Hematopoietic multipotent progenitor cell (in vitro differentiated cells): ENCODE results near the gene SMAD7. TPM values are rescaled to one million over a fixed set of nuclear protein-coding genes. Genes with fewer than 3 reads are reported as not detected.

Source experiments
- DNase-seq, 3 donors: peaks; one replicate each; pipeline ENCODE4 v3.0.0-alpha.2; 2011 to 2015; ENCODE audit warnings: low read depth in 2 of 3, low spot score in 2 of 3
- total RNA-seq: library from RNA; depleted of rRNA; stranded (reverse); fragments of >200 nt; gene quantifications from one replicate; pipeline ENCODE4 v1.2.3, GENCODE V29; 2012

Gene SMAD7
- total RNA-seq, 1 donor: 8.3 TPM

- DNase-seq: peak in 2 of 3 donors; percentile 82 to 86
Measured at GRCh38 chr18:48902023-48902855, 48.5 kb downstream of the SMAD7 start.

GRCh38 chr18:48901145-48902022 lies 49.4 kb downstream of the SMAD7 start:
- DNase-seq: no peak

- DNase-seq: no peak
Measured at GRCh38 chr18:48900469-48900868, 50.3 kb downstream of the SMAD7 start.

DNA sequence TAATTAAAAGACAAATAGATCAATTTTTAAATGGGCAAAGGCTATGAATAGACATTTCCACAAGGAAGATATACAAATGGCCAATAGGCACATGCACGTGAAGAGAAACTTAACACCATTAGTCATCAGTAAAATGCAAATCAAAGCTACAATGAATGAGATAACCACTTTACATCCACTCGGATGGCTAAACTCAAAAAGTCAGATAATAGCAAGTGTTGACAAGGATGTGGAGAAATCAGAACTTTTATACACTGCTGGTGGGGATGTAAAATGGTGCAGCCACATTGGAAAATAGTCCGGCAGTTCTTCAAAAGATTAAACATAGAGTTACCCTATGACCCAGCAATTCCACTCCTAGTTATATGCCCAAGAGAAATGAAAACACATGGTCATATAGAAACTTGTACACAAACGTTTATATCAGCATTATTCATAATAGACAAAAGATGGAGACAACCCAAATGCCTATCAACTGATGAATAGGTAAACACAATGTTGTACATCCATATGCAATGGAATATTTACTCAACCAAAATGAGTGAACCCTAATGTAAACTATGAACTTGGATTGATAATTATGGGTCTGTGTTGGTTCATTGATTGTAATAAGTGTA lies 51.1 kb downstream of the SMAD7 start:
- no peak for DNase-seq

- no peak for DNase-seq
Measured at GRCh38 chr18:48898521-48898920, 52.2 kb downstream of the SMAD7 start.

DNA sequence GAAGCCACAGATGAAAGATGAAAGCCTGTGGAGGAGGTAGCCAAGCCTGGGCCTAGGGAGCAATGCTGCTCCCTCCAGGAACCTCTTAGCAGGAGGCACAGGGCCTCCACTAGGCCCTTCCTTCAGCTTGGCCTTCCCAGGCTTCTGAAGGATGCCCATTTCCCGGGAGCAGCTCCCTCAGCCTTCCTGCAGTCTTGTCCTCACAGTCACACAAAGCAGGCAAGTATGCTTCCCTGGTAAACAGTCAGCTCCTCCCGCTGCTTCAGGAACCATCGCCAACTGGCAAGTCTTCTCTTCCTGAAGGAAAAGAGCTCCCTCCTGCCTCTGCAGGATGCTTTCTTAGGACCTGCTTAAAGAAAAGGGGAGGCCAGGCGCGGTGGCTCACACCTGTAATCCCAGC lies 53.2 kb downstream of the SMAD7 start:
- DNase-seq: no peak

DNA sequence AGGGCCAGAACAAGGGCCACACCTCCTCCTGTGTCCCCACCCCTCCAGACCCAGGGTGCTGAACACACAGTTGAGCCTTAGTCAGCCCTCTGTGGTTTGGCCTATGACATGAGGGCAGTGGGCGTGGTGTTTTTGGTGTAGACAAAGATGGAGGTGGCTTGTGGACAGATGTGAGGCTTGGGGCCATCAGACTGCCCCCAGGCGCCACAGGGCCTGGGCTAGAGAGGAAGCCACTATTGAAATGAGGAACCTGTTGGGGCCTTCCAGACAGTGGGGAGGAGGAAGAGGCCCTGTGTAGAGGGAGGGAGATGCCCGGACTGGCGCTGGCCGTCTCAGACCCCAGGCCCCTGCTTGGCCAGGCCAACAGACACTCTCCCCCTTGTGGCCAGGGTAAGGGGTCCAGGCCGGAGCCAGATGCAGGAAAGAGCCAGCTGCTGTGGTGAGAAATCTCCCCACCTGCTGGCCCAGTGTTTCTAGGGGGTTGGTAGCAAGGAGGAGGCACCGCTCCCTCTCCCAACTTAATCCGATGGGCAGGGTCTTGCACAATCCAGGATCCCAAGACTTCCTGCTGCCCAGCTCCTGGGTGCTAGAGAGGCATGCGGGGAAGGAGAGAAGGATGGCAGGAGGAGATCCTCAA lies 53.8 kb downstream of the SMAD7 start:
- DNase-seq: peak in 2 of 3 donors; percentile 89 to 95

DNA sequence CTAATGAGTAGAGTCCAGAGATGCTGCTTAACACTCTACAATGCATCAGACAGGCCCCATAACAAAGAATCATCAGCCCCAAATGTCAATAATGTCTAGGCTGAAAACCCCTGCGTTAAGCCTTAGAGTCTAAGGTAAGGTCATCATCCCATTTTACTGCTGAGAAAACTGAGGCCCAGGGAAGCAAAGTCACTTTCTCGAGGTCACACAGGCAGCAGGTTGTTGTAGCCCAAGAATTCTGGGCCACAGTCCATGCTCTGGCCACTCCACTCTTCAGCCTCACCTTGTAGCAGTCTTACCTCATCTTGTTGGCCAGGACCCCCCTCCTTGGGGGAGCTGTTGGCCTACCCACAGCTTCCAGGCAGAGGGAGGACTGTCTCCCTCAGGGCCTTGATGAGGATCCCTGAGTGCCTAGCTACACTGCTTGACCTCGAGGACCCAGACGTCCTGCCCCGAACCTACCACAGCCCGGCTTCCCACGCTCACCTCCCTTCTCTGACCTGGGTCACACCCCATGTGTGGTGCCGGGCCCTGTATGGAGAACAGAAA lies 54.4 kb downstream of the SMAD7 start:
- no peak for DNase-seq

GRCh38 chr18:48894799-48895346 lies 55.9 kb downstream of the SMAD7 start:
- DNase-seq: no peak

DNA sequence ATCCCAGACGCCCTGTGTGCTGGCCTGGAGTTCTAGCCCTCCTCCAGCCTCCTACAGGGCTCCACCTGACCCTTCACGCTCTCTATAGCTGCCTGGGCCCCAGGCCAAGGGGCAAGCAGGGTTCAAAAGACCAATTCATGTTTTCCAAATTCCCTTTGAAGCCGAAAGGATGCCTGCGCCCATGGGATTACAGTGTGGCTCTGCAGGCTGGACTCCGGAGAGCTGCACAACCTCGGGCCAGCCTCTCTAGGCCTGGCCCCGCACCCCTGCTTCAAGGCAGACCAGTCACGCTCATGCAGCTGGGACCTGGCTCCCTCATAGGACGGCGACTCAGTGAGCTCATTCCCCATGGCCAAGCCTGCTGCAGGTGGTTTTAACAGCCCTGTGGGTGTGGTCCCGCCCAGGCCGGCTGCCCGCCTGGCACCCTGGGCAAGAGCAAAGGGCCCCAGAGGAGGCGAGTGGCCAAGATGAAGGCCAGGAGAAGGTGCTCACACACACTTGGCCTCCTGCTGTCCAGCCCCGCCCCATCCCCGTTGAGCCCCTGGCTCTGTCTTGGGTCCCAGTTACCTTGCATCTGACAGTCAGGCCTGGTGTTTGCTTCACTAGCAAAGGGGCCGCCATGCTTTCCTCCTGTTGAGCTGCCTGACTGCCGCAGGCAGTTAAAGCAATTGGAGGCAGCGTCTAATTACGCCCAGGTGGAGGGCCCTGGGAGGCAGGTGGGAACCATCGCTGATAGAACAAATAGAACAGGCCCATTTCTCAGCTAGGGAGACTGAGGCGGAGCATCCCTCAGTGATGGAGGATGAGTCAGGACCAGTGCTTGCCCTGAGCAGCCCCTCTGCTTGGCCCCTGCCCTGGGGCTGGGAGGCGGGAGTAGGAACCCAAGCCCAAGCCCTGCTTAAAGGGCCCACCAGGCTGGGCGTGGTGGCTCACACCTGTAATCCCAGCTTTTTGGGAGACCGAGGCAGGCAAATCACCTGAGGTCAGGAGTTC lies 56.9 kb downstream of the SMAD7 start:
- no peak for DNase-seq

- DNase-seq: no peak
Measured at GRCh38 chr18:48893061-48893607, 57.6 kb downstream of the SMAD7 start.

- no peak for DNase-seq
Measured at GRCh38 chr18:48892146-48892855, 58.5 kb downstream of the SMAD7 start.

DNA sequence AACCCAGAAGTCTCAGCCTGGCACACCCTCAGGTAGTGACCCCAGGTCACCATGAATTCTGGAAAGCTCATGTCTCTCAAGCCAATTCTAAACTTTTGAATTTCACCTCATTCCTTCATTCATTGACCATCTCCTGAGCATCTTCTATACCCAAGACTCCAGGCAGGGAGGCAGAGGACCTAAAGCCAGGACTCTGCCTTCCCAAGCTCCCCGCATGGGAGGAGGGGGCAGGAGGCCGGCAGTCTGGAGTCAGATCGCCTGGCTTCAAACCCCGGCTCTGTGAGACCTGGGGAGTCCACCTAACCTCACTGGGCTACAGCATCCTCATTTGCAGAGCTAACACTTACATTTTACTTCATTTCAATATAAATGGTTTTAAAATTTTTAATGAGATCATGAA lies 59.0 kb downstream of the SMAD7 start:
- DNase-seq: no peak

GRCh38 chr18:48889981-48890762 lies 60.6 kb downstream of the SMAD7 start:
- no peak for DNase-seq

DNA sequence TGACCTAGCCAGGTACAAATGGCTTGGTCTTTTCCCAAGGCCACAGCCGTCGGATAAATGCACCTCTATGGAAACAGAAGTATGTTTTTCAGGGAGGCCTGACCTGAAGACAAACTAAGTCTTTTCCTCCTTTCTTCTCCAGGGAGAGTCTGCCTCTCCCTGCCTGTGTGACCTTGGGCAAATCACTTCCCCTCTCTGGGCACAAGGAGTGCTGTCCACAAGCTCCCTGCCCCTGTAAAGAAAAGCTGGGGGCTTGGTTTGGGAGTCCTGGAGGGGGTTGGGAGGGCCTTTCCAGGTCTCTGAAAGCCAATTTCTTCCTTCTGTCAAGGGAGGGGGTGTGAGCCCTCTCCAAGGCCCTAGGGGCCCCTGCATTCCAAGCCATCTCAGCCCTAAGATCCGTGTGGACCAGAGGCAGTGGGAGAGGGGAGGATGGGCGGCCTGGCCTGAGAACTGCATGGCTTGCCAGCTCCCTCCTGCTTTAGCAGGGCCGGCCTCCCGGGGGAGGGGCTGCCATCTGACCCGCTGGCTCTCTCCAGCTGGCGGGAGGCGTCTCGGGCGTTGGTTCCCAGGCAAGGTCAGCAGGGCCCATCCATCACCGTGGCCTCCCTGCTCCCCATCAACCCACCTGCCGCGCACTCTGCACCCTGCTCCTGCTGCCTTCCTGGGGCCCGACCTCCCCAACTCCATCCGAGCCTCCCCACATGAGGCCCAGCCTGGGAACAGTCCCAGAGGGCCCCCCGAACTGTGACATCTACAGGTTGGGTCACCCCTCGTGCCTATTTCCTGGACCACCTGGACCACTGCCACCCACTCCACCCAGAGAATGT lies 61.4 kb downstream of the SMAD7 start:
- no peak for DNase-seq

GRCh38 chr18:48888773-48889080 lies 62.0 kb downstream of the SMAD7 start:
- no peak for DNase-seq
